Measurements from ENCODE around the gene ZNF680.

ZNF680 gene

GRCh38 chr7:64498270-64498669, 64.6 kb downstream of the ZNF680 start:
- Histone ChIP-seq H3K4me3 (ENCODE audit: low read depth, low read length) (no peak overlapping the region), H3K27ac (no peak overlapping the region), H3K36me3 (no peaks in the 10 kb centered on the region), H3K27me3 (ENCODE audit: insufficient read depth, low read depth, severe bottlenecking) (no peaks in the 10 kb centered on the region), H3K9me3 (ENCODE audit: severe bottlenecking) (no peaks in the 10 kb centered on the region)
- DNase-seq, result no peak
- no peak for TF ChIP-seq CTCF (IDR thresholded peaks at IDR 0.05; ENCODE audit: low read depth, low read length)

DNA sequence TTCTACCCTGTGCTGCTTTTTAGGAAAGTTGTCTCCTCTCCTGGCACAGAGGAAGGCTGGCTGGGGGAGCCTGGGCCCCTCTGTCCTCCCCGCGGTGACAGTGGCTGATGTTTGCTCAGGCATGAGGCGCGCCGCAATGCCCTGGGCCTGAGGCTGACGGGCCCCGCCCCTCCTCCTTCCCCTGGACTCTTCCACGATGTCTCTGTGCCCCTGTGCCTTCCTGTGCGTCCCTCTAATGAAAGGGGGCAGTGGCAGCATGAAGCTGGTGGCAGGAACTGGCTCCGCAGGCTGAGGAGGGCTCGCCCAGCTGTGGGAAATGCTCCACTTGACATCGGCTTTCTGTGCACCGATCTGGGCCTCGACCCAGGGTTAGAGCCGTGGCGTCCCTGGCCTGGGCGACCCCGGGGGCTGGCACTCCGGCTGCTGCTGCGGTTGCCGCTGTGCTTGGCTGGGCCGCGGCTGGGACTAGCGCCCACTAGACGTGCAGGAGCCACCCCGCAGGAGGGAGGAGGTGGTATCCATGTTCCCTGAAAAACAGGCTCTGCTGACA, 67.9 kb downstream of the ZNF680 start:
- DNase-seq, result no peak
- no peaks in the 10 kb centered on the region for H3K36me3 ChIP-seq
- no peaks in the 10 kb centered on the region for H3K27me3 ChIP-seq (ENCODE audit: insufficient read depth, low read depth, severe bottlenecking)
- no peaks in the 10 kb centered on the region for H3K9me3 ChIP-seq (ENCODE audit: severe bottlenecking)
- H3K4me3 ChIP-seq (ENCODE audit: low read depth, low read length), result no peak overlapping the region
- H3K27ac ChIP-seq, result no peak overlapping the region
- TF ChIP-seq CTCF (IDR thresholded peaks at IDR 0.05; ENCODE audit: low read depth, low read length), result no peak

GRCh38 chr7:64485623-64486022, 77.2 kb downstream of the ZNF680 start:
- Histone ChIP-seq H3K9me3 (ENCODE audit: severe bottlenecking) (no peaks in the 10 kb centered on the region), H3K27ac (no peak overlapping the region), H3K36me3 (no peaks in the 10 kb centered on the region), H3K4me3 (ENCODE audit: low read depth, low read length) (no peak overlapping the region), H3K27me3 (ENCODE audit: insufficient read depth, low read depth, severe bottlenecking) (no peaks in the 10 kb centered on the region)
- no peak for DNase-seq
- TF ChIP-seq CTCF (IDR thresholded peaks at IDR 0.05; ENCODE audit: low read depth, low read length), result no peak

Data from WERI-Rb-1 (cell line).